Measurements from ENCODE around the gene ELOVL7. TPM values are rescaled to one million over a fixed set of nuclear protein-coding genes. Genes with fewer than 3 reads are reported as not detected.
"Not testable (repeated sequence)": the region's sequence is repeated elsewhere in the genome, so short reads cannot be mapped to it uniquely, and the experiment has no call there.

Gene ELOVL7
- total RNA-seq, 4 donors from 2014 or later, result 16.6 to 57.6 (median 40.4) TPM

- no peak for DNase-seq (ENCODE audit: low spot score in 2 of 2)
- Histone ChIP-seq H3K4me3 (no peak overlapping the region), H3K27ac (no peak overlapping the region), H3K4me1 (no peaks in the 10 kb centered on the region), H3K36me3 (no peaks in the 10 kb centered on the region), H3K9me3 (no peaks in the 10 kb centered on the region), H3K27me3 (no peaks in the 10 kb centered on the region)
- WGBS, result 91% methylated on average over 2 of the region's 2 CpGs
- no peak for TF ChIP-seq CTCF (IDR thresholded peaks at IDR 0.05)
- no peak for TF ChIP-seq EP300 (IDR thresholded peaks at IDR 0.05)
- no peak for TF ChIP-seq POLR2A (IDR thresholded peaks at IDR 0.05)
- no peak for TF ChIP-seq POLR2AphosphoS5 (IDR thresholded peaks at IDR 0.05)
Measured at GRCh38 chr5:60740322-60740721, 103.7 kb downstream of the ELOVL7 start.

GRCh38 chr5:60738933-60739332 lies 105.1 kb downstream of the ELOVL7 start:
- H3K36me3 ChIP-seq, result no peaks in the 10 kb centered on the region
- DNase-seq (ENCODE audit: low spot score in 2 of 2), result no peak
- no peak overlapping the region for H3K27ac ChIP-seq
- H3K9me3 ChIP-seq, result no peaks in the 10 kb centered on the region
- no peak for TF ChIP-seq POLR2AphosphoS5 (IDR thresholded peaks at IDR 0.05)
- no peak for TF ChIP-seq CTCF (IDR thresholded peaks at IDR 0.05)
- H3K4me3 ChIP-seq, result no peak overlapping the region
- WGBS, result 82% methylated on average over 2 of the region's 3 CpGs
- no peaks in the 10 kb centered on the region for H3K4me1 ChIP-seq
- H3K27me3 ChIP-seq, result no peaks in the 10 kb centered on the region

- Histone ChIP-seq H3K4me1 (no peaks in the 10 kb centered on the region), H3K4me3 (no peak overlapping the region), H3K27ac (no peak overlapping the region), H3K9me3 (no peaks in the 10 kb centered on the region), H3K36me3 (no peaks in the 10 kb centered on the region), H3K27me3 (no peaks in the 10 kb centered on the region)
- no peak for DNase-seq (ENCODE audit: low spot score in 2 of 2)
- WGBS, result 95% methylated on average over 4 of the region's 4 CpGs
- TF ChIP-seq POLR2AphosphoS5 (IDR thresholded peaks at IDR 0.05) (no peak), POLR2A (IDR thresholded peaks at IDR 0.05) (no peak), CTCF (IDR thresholded peaks at IDR 0.05) (no peak), EP300 (IDR thresholded peaks at IDR 0.05) (no peak)
Measured at GRCh38 chr5:60738461-60738860, 105.6 kb downstream of the ELOVL7 start.

- DNase-seq (ENCODE audit: low spot score in 2 of 2); H3K36me3 ChIP-seq; H3K4me1 ChIP-seq; H3K27me3 ChIP-seq; H3K4me3 ChIP-seq; H3K27ac ChIP-seq; H3K9me3 ChIP-seq: not testable (repeated sequence)
Measured at GRCh38 chr5:60730858-60731257, 113.2 kb downstream of the ELOVL7 start.

- Histone ChIP-seq H3K27me3 (no peaks in the 10 kb centered on the region), H3K36me3 (no peaks in the 10 kb centered on the region), H3K27ac (no peak overlapping the region), H3K4me3 (no peak overlapping the region), H3K4me1 (no peaks in the 10 kb centered on the region), H3K9me3 (no peaks in the 10 kb centered on the region)
- WGBS, result 91% methylated on average over 1 of the region's 1 CpG
- no peak for TF ChIP-seq POLR2A (IDR thresholded peaks at IDR 0.05)
- no peak for TF ChIP-seq CTCF (IDR thresholded peaks at IDR 0.05)
- no peak for TF ChIP-seq EP300 (IDR thresholded peaks at IDR 0.05)
- TF ChIP-seq POLR2AphosphoS5 (IDR thresholded peaks at IDR 0.05), result no peak
- no peak for DNase-seq (ENCODE audit: low spot score in 2 of 2)
Measured at GRCh38 chr5:60727033-60727679, 116.9 kb downstream of the ELOVL7 start.

- H3K4me1 ChIP-seq, result no peaks in the 10 kb centered on the region
- 78% methylated on average over 2 of the region's 2 CpGs for WGBS
- no peak overlapping the region for H3K4me3 ChIP-seq
- no peaks in the 10 kb centered on the region for H3K36me3 ChIP-seq
- H3K9me3 ChIP-seq, result no peaks in the 10 kb centered on the region
- H3K27ac ChIP-seq, result no peak overlapping the region
- no peaks in the 10 kb centered on the region for H3K27me3 ChIP-seq
- no peak for TF ChIP-seq POLR2A (IDR thresholded peaks at IDR 0.05)
- no peak for DNase-seq (ENCODE audit: low spot score in 2 of 2)
Measured at GRCh38 chr5:60724126-60724525, 119.9 kb downstream of the ELOVL7 start.

All from suprapubic skin (tissue), 4 donors.